H1 (cell line): ENCODE data around the gene PI4KA. TPM values are rescaled to one million over a fixed set of nuclear protein-coding genes. Genes with fewer than 3 reads are reported as not detected.

ENCODE experiments used
- ASH2L ChIP-seq: fragments of 200-600, 300-600 bp; sonication (generic); IDR thresholded peaks from one replicate; pipeline ENCODE4 v1.7.1; 2017; ENCODE audit warnings: low read length
- CHD7 ChIP-seq: fragments of 300-600 bp; sonication (generic); IDR thresholded peaks from 2 replicates; pipeline ENCODE4 v1.7.1; 2012; ENCODE audit warnings: low read length, moderate library complexity, mild to moderate bottlenecking, inconsistent platforms; ENCODE audit not compliant: insufficient replicate concordance
- EGR1 ChIP-seq: IDR thresholded peaks from 2 replicates; pipeline ENCODE4 v1.6.1; 2011; ENCODE audit warnings: low read depth, low read length, borderline replicate concordance
- EP300 ChIP-seq, 2 experiments: IDR thresholded peaks; 1 replicate in 1 of 2; 2 replicates in 1 of 2; pipeline ENCODE4 v1.6.1; 2011 to 2012; ENCODE audit warnings: low read depth in 2 of 2, low read length in 2 of 2, mild to moderate bottlenecking in 2 of 2, borderline replicate concordance in 1 of 2, inconsistent platforms in 1 of 2, moderate library complexity in 1 of 2
- NANOG ChIP-seq: IDR thresholded peaks from 2 replicates; pipeline ENCODE4 v1.6.1; 2011; ENCODE audit warnings: low read length, low read depth, mild to moderate bottlenecking, inconsistent platforms; ENCODE audit not compliant: insufficient read depth, poor library complexity, severe bottlenecking
- polyA plus RNA-seq, 7 experiments: library from polyadenylated mRNA; depleted of rRNA in 3 of 7; stranded (reverse) in 5 of 7; unstranded in 2 of 7; fragments of >200 nt in 5 of 7; fragments of 200-250 nt in 2 of 7; gene quantifications; 1 replicate in 5 of 7; 2 replicates in 1 of 7; 4 replicates in 1 of 7; pipeline versions ENCODE4 v1.2.1 to v1.2.3, GENCODE V29; 2011 to 2013; ENCODE audit warnings: missing spikeins in 2 of 7, mixed read lengths in 2 of 7
- total RNA-seq: library from RNA; stranded (reverse); fragmentation: NEBNext Ultra II Directional; extraction: Animal tissue kit (Norgen Biotek cat#: 25700); gene quantifications from 2 replicates; pipeline ENCODE4 v1.2.1, GENCODE V29; 2021

Gene PI4KA
- total and polyA plus RNA-seq, 2 of the 8 experiments (the other 6 are each of a cell fraction or from before 2014, with no cell fraction given) = 22.5 to 37.7 TPM

- no peak for TF ChIP-seq CHD7
- no peak for TF ChIP-seq EP300 (IDR thresholded peaks at IDR 0.05; ENCODE audit: borderline replicate concordance in 1 of 2, low read depth in 2 of 2, low read length in 2 of 2)
- no peak for TF ChIP-seq NANOG
- TF ChIP-seq ASH2L = no peak
- no peak for TF ChIP-seq EGR1
These were observed 44.5 kb upstream of the PI4KA start (continued) for GRCh38 chr22:20903093-20903492.
